ENCODE results near the gene BDKRB1. TPM values are rescaled to one million over a fixed set of nuclear protein-coding genes. Genes with fewer than 3 reads are reported as not detected.

Gene BDKRB1
- total and polyA plus RNA-seq, 2 donors from 2014 or later = 1.2 to 1.5 TPM

DNA sequence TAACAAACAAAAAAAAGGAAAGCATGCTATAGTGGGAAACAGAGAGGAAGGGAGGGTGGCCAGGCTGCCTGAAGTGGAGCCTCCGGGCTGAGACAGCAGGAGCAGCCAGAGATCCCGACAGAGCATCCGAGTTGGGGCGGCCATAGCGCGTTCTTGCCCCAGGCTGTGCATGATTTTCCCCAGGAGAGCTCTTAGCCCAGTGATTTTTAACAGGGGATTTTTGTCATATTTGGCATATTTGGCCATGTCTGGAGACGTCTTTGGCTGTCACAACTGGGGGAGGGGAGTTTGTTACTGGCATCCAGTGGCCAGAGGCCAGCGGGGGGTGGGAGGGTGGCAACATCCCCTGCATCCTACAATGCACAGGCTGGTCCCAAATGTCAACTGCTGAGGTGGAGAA is 23.6 kb downstream of the BDKRB1 start:
- FAIRE-seq (no peak), DNase-seq (no peak)
- no peak overlapping the region for H3K4me3 ChIP-seq (ENCODE audit: low read length in 3 of 3)
- peaks cover 0 to 9% (median 8%) of the 10 kb centered on the region in 3 donors for H3K36me3 ChIP-seq (ENCODE audit: control insufficient read depth in 2 of 3, insufficient read depth in 3 of 3, low read length in 3 of 3)
- intact Hi-C loops (cut with DNase I) = loop anchor here (5.0 kb wide), 1 partner anchor 182 kb away; no protein-coding TSS in a partner anchor
- no peak overlapping the region for H3K9ac ChIP-seq (ENCODE audit: low read length in 3 of 3)
- no peaks in the 10 kb centered on the region for H3K27me3 ChIP-seq (ENCODE audit: control insufficient read depth, insufficient read depth, low read length)
- peaks cover 0 to 9% (median 4%) of the 10 kb centered on the region in 3 donors for H3K9me3 ChIP-seq (ENCODE audit: control insufficient read depth in 2 of 3, insufficient read depth in 1 of 3, low read length in 3 of 3)
- TF ChIP-seq, protein P1, sequence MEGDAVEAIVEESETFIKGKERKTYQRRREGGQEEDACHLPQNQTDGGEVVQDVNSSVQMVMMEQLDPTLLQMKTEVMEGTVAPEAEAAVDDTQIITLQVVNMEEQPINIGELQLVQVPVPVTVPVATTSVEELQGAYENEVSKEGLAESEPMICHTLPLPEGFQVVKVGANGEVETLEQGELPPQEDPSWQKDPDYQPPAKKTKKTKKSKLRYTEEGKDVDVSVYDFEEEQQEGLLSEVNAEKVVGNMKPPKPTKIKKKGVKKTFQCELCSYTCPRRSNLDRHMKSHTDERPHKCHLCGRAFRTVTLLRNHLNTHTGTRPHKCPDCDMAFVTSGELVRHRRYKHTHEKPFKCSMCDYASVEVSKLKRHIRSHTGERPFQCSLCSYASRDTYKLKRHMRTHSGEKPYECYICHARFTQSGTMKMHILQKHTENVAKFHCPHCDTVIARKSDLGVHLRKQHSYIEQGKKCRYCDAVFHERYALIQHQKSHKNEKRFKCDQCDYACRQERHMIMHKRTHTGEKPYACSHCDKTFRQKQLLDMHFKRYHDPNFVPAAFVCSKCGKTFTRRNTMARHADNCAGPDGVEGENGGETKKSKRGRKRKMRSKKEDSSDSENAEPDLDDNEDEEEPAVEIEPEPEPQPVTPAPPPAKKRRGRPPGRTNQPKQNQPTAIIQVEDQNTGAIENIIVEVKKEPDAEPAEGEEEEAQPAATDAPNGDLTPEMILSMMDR (IDR thresholded peaks at IDR 0.05; ENCODE audit: borderline replicate concordance, extremely low read depth, insufficient read depth) = no peak
- no peak overlapping the region for H3K27ac ChIP-seq (ENCODE audit: low read depth in 2 of 2, low read length in 2 of 2)
- no peaks in the 10 kb centered on the region for H3K4me1 ChIP-seq (ENCODE audit: control insufficient read depth in 2 of 3, insufficient read depth in 2 of 3, low read depth in 1 of 3, low read length in 3 of 3)

DNA sequence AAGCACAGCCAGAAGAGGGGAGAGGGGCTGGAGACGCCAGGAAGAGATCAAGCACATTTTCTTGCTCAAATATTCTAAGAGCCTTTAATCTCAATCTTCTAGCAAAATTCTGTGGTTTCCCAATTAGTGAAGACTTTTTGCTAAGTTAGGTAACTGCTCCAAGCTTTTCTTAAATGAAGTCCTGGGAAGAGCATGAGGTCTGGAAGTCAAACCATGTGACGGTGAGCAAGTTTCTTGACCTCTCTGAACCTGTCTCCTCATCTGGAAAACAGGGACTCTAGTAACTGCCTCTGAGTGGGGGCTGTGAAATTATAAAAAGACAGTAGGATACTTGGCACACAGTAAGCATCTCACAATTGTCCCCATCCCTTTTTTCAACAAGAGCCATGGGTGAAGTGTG is 24.1 kb downstream of the BDKRB1 start:
- Histone ChIP-seq H3K27ac (ENCODE audit: low read depth in 2 of 2, low read length in 2 of 2) (no peak overlapping the region), H3K4me3 (ENCODE audit: low read length in 3 of 3) (no peak overlapping the region), H3K9ac (ENCODE audit: low read length in 3 of 3) (no peak overlapping the region), H3K27me3 (ENCODE audit: control insufficient read depth, insufficient read depth, low read length) (no peaks in the 10 kb centered on the region), H3K9me3 (ENCODE audit: control insufficient read depth in 2 of 3, insufficient read depth in 1 of 3, low read length in 3 of 3) (peaks cover 0 to 9% (median 4%) of the 10 kb centered on the region in 3 donors), H3K4me1 (ENCODE audit: control insufficient read depth in 2 of 3, insufficient read depth in 2 of 3, low read depth in 1 of 3, low read length in 3 of 3) (no peaks in the 10 kb centered on the region), H3K36me3 (ENCODE audit: control insufficient read depth in 2 of 3, insufficient read depth in 3 of 3, low read length in 3 of 3) (peaks cover 0 to 13% (median 8%) of the 10 kb centered on the region in 3 donors)
- TF ChIP-seq, protein P1 (IDR thresholded peaks at IDR 0.05; ENCODE audit: borderline replicate concordance, extremely low read depth, insufficient read depth) = no peak
- DNase-seq (no peak), FAIRE-seq (no peak)
- intact Hi-C loops (cut with DNase I) = no loop called here

DNA sequence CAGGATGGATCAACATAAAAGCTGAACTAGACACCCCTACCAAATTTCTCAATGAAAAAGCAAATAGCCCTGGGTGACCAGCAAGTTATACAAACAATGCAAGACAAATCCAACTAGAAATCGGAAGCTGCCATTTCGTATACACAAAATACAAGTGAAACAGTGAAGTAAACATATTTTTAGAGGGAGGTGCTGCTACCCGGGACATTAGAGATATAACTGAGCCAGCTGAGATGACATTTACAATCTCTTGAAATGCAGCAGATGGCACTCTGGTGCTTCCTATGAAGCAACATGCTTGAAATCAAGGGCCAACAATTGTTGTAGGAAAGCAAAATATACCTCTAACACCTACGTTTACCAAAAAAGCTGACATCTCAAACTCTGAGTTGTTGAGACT is 25.5 kb downstream of the BDKRB1 start:
- no peak for FAIRE-seq
- DNase-seq = no peak
- no peaks in the 10 kb centered on the region for H3K27me3 ChIP-seq (ENCODE audit: control insufficient read depth, insufficient read depth, low read length)
- peaks cover 0 to 15% (median 12%) of the 10 kb centered on the region in 3 donors for H3K36me3 ChIP-seq (ENCODE audit: control insufficient read depth in 2 of 3, insufficient read depth in 3 of 3, low read length in 3 of 3)
- TF ChIP-seq, protein P1 (IDR thresholded peaks at IDR 0.05; ENCODE audit: borderline replicate concordance, extremely low read depth, insufficient read depth) = no peak
- intact Hi-C loops (cut with DNase I) = no loop called here
- H3K9me3 ChIP-seq (ENCODE audit: control insufficient read depth in 2 of 3, insufficient read depth in 1 of 3, low read length in 3 of 3) = peaks cover 0 to 9% (median 4%) of the 10 kb centered on the region in 3 donors
- H3K27ac ChIP-seq (ENCODE audit: low read depth in 2 of 2, low read length in 2 of 2) = no peak overlapping the region
- no peak overlapping the region for H3K9ac ChIP-seq (ENCODE audit: low read length in 3 of 3)
- H3K4me3 ChIP-seq (ENCODE audit: low read length in 3 of 3) = no peak overlapping the region
- no peaks in the 10 kb centered on the region for H3K4me1 ChIP-seq (ENCODE audit: control insufficient read depth in 2 of 3, insufficient read depth in 2 of 3, low read depth in 1 of 3, low read length in 3 of 3)

DNA sequence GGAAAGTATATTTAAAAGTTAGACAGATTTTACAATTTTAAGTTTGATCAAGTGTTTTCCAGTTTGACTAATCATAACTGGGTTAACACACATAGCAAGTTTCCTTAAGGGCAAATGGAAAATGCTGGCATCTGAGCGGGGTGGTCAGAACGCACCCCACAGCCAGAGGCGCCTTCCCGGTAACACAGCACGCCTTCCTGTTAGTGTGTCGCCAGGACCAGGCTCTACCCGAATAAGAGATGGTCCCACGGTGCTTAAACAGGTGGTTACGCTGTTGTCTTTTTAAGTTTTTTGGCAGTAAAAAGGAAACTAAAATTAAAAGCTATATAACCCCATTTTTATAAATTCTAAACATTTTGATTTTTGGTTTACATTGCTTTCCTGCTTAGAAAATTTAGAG is 28.0 kb downstream of the BDKRB1 start:
- Histone ChIP-seq H3K36me3 (ENCODE audit: control insufficient read depth in 2 of 3, insufficient read depth in 3 of 3, low read length in 3 of 3) (peaks cover 0 to 25% (median 14%) of the 10 kb centered on the region in 3 donors), H3K9me3 (ENCODE audit: control insufficient read depth in 2 of 3, insufficient read depth in 1 of 3, low read length in 3 of 3) (no peaks in the 10 kb centered on the region), H3K4me1 (ENCODE audit: control insufficient read depth in 2 of 3, insufficient read depth in 2 of 3, low read depth in 1 of 3, low read length in 3 of 3) (no peaks in the 10 kb centered on the region), H3K4me3 (ENCODE audit: low read length in 3 of 3) (no peak overlapping the region), H3K27ac (ENCODE audit: low read depth in 2 of 2, low read length in 2 of 2) (no peak overlapping the region), H3K27me3 (ENCODE audit: control insufficient read depth, insufficient read depth, low read length) (no peaks in the 10 kb centered on the region), H3K9ac (ENCODE audit: low read length in 3 of 3) (no peak overlapping the region)
- TF ChIP-seq, protein P1 (IDR thresholded peaks at IDR 0.05; ENCODE audit: borderline replicate concordance, extremely low read depth, insufficient read depth) = no peak
- intact Hi-C loops (cut with DNase I) = no loop called here
- FAIRE-seq = no peak
- no peak for DNase-seq
